RPMI8226 (cell line): ENCODE measurements around the gene CFAP54.
A peak's percentile ranks its signal among the peaks of the same experiment; 100 is the strongest.
"Not testable (repeated sequence)": the region's sequence is repeated elsewhere in the genome, so short reads cannot be mapped to it uniquely, and the experiment has no call there.

Experiments
- DNase-seq: peaks from one replicate; pipeline ENCODE4 v3.0.0-alpha.2; 2015

CFAP54 gene

DNA sequence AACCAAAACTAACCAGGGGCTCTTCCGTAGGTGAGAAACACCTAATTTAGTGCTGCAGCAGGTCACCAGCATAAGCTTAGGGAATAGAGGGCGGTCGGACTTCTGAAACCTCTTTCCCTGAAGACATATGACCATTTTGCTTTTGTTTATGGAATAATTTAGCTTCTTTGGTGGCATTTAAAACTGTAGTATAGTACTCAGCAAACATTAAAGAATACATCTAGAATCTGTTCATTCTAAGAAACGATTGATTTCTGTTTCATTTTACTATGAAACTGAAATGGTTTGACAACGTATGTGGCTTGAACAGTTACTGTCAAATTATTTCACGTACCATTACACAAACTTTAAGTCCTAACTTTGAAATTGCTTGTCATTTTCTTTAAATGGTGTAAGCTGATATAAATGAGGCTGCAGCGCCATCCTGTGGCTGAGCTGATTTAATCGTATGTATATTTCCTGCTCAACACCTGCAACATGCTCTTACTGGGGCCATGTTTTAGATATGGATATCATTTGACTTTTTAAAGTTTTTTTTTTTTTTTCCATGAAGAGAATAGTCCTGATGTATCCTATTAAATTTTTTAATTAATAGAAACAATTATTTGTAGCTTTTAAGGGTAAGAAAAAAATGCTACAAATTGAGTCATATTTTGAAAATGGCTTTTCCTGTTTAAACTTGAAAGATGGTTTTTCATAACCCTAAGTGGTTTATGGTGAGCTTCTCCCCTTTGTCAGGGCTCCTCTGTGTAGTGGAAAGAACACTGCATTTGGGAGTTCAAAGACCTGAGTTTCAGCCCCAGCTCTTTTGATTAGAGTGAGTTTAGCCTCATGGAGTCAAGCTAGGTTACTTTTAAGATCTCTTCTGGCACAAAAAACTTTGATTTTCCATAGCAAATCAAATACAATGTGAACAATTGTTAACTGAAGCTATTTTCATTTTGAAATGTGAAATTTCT, 27.4 kb downstream of the CFAP54 start:
- peak; percentile 83 for DNase-seq

DNA sequence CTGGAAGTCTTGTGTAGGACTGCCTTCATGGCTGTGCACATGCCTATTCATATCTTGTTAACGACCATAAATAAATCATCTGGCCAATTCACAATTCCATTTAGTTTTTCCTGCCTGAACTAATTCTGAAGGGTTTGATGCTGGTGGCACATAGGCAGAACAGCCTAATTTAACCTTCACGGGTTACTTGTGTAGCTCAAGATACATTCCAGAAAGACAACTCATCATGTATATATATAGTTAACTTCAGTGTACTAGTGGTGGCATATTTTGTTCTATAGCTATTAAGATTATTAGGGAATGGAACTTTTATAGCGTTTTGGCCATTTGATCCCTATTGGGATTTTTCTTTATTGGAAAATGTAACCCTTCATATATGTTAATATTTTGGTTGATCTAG, 31.4 kb downstream of the CFAP54 start:
- no peak for DNase-seq

DNA sequence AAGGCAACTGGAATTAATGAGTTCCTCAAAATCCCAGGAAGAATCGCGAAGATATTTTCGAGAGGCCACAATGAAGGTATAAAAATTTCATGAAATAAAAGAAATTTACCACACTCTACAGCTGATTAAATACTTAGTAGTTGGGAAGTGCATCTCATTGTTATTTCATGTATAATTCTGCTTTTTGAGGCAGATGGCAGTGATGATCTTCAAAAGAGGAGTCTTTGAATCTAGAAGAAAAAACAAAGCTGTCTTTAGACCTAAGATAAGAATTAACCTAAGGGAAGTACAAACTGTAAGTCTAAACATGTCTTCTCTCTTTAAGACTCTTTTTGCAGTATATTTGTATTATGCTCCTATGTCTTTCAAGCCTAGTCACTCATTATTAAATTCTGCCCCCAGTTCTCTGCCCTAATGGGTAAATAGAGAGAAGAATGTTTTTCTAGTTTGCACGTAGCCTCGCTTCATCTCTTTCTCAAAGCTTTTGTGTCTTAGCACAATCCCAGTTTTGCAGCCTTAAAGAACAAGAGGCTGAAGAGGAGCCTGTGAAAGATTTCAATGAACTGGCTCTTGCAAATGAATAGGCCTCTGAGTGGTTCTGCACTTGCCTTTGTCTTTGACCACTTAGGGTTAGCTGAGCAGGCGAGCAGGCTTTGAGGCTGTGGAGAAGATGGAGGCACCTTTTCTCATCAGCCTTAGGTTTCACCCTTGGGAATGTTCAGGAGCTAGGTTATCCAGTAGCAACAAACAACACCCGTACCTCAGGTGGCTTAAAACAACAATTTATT, 32.7 kb downstream of the CFAP54 start:
- no peak for DNase-seq

DNA sequence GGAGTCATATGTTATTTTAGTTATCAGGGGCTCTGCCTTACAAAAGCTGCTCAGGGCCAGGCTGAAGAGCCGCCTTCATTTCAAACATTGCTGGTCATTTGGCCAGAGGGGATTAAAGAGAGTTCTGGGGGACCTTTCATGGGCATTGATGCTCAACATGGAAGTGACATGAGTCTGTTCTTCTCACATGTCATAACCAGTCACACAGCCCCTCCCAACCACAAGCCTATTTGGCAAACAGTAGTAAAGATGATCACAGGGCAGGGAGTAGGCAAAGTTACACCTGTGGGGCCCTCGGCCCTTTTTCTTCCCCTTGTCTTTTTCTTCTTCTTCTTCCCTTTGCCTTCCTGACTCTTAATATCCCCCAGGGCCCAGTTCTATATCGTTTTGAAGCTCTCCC, 33.3 kb downstream of the CFAP54 start:
- DNase-seq: no peak

DNA sequence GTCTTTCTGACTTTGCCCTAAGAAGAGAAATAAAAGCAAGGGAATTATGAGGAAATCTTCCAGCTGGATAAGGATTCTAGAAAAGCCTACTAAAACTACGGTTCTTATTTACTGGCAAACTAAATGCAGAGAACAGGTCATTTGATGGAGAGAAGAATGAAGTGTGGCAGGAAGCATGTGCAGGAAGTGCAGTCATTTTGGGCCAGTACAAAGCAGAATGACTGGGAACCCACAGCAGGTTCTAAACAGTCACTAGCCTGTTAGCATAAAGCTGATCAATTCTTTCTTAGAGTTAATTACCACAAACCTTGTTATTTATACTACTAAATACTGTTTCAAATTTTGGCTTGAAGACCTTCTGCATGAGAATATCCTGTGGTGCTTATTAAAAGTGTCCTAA, 36.7 kb downstream of the CFAP54 start:
- no peak for DNase-seq

- DNase-seq: no peak
Measured at GRCh38 chr12:96529912-96530311, 40.5 kb downstream of the CFAP54 start.

DNA sequence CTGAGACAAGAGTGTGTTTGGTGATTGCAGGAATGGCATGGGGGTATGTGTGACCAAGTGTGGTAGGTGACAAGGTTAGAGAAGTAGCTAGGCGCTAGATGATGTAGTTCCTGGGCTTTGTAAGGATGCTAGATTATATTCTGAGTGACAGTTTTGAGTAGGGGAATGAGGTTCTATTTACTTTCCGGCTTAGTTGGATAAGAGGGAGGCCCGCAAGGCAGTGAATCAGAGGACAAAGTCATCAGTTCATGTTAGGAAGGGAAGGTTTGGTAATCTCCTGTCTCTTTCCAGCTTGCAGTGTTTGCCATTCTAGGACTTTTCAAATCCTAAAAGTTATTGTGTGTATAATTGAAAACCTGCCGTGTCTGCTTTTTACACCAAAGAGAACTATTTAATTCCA, 45.0 kb downstream of the CFAP54 start:
- DNase-seq: no peak

DNA sequence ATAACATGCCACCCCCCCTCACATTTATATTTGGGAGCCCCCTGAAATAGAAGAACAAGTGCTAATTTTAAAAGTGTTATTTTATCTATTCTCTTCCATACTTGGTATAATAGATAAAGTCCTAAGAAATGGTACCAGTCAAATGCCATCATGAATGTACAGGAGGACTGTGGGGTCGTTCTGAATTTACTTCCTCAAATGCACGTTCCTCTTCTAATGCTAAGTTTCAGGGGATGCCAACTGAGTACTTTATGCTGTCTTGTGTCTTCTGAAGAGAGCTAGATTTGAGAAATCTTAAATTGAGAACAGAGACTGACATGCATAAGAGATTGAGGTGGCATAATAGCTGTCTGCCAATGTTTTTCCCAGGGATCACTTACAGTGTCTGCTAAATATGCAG, 59.0 kb downstream of the CFAP54 start:
- DNase-seq: no peak

- DNase-seq: no peak
Measured at GRCh38 chr12:96549341-96549740, 60.0 kb downstream of the CFAP54 start.

GRCh38 chr12:96570579-96570978, 81.2 kb downstream of the CFAP54 start:
- DNase-seq: no peak

GRCh38 chr12:96571101-96571862, 81.9 kb downstream of the CFAP54 start:
- DNase-seq: no peak

- peak; percentile 54 for DNase-seq
Measured at GRCh38 chr12:96578526-96579125, 89.2 kb downstream of the CFAP54 start.

DNA sequence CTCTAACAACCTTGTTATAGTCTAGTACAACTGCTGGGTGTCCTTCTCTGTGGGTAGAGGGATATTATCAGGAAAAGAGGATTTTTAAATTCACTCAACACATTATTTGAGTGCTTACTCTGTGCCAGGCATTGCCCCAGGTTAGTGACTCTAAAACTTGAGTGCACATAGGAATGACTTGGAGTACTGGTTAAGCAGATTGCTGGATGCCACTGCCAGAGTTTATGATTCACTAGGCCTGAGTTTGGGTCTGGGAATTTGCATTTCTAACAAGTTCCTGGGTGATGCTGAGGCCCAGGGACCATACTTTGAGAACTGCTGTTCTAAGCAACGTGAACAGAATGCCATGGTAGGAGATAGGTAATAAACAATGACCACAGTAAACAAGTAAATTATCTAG, 96.6 kb downstream of the CFAP54 start:
- no peak for DNase-seq

DNA sequence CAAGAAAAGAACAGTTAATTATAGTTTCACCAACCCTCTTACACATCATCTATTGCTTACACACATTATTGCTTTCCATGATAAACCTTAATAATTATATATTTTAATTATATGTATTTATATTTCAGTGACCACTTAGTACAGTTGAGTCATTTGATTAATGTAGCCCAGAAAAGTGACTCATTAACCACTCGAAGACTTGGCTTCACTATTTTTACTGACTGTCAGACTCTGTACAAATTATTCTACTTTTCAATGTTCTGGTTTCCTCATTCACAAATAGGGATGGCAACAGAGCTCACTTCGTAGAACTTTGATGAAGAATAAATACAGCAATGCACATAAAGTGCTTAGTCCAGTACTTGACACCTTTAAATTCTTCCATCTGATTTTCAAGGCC, 98.3 kb downstream of the CFAP54 start:
- no peak for DNase-seq

- DNase-seq: no peak
Measured at GRCh38 chr12:96590970-96591369, 101.6 kb downstream of the CFAP54 start.

DNA sequence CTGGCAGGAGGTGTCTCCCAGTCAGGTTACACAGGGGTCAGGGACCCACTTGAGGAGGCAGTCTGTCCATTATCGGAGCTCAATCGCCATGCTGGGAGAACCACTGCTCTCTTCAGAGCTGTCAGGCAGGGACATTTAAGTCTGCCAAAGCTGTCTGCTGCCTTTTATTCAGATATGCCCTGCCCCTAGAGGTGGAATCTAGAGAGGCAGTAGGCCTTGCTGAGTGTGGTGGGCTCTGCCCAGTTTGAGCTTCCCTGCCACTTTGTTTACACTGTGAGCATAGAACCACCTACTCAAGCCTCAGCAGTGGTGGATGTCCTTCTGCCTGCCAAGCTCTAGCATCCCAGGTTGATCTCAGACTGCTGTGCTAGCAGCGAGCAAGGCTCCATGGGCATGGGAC, 115.0 kb downstream of the CFAP54 start:
- DNase-seq: not testable (repeated sequence)

DNA sequence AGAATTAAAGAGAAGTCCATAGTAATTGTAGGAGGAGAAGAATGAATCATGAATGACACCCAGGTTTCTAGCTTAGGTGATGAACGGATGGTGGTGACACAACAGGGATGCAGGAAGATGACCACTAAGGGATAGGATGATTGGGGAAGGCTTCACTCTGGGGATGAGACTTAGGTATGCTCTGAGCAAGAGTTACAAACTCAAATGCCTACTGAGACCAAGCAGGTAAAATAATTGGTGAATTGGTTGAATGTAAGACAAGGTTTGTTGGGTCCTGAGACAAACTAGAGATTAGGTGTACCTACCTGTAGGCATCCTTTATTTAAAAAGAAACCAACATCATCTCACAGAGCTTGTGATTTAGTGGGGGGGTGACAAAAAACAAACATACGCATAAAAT, 116.3 kb downstream of the CFAP54 start:
- DNase-seq: no peak

GRCh38 chr12:96606134-96606533, 116.8 kb downstream of the CFAP54 start:
- DNase-seq: no peak

DNA sequence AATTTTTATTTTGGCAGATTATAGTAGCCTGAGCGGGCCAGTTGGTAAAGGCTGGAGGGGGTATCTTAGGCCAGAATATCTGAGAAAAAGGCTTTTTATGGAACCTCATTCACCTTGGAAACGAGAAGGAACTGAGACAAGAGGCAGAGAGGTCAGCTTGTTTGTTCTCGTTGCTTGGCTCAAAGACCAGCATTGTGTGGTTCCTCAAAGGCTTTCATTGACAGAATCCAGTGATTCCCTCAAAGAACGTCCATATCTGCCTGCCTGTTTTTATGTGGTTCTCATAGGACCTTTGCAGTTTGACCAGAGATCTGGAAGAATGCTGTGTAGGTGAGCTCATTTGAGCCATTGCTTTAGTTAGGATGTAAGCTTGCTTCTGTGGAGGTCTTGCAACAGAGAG, 117.3 kb downstream of the CFAP54 start:
- DNase-seq: no peak

DNA sequence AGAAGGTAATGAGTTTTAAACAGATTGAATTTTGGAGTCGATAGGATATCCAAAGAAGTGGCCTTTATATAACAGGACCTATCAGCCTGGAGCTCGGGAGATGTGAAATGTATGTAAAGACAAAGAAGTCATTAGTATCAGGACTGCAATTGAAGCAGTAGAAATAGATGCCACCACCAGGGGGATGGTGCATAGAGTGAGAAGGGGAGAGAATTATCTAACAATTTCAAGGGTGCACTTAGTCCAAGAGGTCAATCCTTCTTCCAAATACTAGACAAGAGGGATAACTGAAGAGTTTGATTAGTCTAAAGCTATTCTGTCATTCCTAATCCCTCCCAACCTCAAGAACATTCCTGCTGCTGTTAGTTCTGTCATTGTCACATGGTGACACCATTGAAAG, 127.8 kb downstream of the CFAP54 start:
- DNase-seq: peak; percentile 13

DNA sequence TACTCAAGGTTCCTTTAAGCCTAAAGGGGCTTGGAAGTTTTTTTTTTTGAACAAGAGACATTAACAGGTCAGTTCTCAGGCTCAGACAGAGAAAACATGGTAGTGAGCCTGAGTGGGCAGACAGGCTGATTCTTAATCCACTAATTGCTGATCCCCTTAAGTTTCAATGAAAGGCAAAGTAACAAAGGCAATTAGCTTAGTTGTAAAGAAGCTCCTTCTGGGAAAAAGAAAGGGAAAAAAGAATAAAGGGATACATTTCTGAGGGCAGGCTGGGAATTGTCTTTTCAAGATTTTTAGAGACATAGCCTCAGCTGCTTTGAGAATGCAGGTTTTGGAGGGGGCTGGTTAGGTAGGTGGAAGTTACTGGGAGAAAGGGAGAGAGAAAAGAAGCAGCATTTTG, 133.8 kb downstream of the CFAP54 start:
- DNase-seq: no peak

- no peak for DNase-seq
Measured at GRCh38 chr12:96623656-96624217, 134.4 kb downstream of the CFAP54 start.

GRCh38 chr12:96635844-96636243, 146.5 kb downstream of the CFAP54 start:
- no peak for DNase-seq
